Activated CD8-positive, alpha-beta memory T cell treated with anti-CD3 and anti-CD28 coated beads, Interleukin-2, amount 50 U/mL, for 24 hours (primary cell): Measurements from ENCODE around the gene ERC1.

Experiments used
- DNase-seq: peaks from one replicate; pipeline ENCODE4 v3.0.0-alpha.2; 2020; ENCODE audit errors: extremely low read depth

ERC1 gene

DNA sequence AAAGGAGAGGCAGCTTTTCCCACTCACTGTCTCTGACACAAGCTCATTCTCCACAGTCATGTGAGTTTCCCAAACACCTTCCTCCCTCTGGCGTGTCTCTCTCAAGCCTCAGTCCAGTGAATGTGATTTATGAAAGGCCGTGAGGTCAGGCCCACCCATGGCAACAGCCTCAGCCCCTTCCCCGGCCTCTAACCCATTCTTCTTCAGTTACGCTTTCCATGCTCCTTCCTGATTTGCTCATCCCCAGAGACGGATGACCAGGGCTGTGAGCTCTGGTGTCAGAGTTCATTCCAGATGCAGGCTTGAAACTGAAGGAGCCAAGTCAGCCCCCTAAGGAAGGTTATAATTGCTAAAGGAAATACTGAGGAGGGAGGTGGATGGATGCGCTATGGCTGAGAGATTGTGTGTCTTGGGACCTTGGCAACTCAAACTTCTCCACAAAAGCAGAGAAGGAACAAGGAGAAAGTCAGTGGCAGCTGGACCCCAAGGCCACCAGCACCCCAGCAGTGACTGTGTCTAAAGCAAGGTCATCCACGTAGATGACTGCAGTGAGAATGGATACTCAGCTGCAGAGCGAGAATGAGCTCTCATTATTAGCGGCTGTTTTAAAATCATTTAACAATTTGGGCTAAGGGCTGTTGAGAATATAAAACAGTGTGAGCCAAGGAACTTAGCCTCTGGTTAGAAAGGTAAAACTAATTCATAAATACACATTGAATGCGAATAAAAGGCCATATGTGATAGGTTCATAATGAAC lies 519.2 kb downstream of the ERC1 start:
- DNase-seq = no peak

DNA sequence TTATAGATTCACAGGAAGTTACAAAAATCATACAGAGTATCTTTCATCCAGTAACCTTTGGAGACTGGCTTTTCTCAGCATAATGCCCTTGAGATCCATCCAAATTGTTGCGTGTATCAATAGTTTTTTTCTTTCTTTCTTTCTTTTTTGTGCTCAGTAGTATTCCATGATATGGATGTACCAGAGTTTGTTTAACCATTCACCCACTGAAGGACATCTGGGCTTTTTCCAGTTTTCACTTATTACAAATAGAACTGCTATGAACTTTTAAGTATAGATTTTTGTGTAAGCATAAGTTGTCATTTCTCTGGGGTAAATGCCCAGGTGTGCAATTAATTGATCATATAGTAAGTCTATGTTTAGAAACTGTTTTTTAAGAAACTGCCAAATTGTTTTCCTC lies 524.0 kb downstream of the ERC1 start:
- no peak for DNase-seq

DNA sequence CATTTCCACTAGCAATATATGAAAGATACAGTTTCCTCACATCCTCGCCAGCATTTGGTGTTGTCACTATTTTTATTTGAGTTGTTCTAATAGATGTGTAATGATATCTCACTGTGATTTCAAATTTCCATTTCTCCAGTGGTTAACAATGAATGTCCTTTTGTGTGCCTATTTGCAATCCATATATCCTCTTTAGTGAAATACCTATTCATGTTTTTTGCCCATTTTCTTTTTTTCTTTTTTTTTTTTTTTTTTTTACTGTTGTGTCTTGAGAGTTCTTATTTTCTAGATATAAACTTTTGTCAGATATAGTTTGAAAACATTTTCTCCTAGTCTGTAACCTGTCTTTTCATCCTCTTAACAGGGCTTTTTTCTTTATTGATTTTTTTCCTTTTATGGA lies 524.4 kb downstream of the ERC1 start:
- no peak for DNase-seq

DNA sequence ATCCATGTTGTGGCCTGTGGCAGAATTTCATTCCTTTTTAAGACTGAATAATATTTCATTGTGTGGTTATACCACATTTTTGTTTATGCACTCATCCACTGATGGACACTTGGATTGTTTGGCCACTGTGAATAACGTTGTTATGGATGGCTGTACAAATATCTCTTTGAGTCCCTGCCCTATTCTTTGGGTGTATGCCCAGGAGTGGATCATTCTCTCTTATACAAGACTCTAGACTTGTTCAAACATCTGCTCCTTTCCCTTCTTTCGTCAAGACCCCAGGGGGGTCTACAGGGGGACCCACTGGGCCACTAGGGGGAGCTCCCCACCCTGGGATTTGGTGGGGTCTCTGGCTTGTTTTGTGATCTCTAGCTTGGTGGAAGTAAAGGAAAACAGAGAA lies 526.0 kb downstream of the ERC1 start:
- no peak for DNase-seq

DNA sequence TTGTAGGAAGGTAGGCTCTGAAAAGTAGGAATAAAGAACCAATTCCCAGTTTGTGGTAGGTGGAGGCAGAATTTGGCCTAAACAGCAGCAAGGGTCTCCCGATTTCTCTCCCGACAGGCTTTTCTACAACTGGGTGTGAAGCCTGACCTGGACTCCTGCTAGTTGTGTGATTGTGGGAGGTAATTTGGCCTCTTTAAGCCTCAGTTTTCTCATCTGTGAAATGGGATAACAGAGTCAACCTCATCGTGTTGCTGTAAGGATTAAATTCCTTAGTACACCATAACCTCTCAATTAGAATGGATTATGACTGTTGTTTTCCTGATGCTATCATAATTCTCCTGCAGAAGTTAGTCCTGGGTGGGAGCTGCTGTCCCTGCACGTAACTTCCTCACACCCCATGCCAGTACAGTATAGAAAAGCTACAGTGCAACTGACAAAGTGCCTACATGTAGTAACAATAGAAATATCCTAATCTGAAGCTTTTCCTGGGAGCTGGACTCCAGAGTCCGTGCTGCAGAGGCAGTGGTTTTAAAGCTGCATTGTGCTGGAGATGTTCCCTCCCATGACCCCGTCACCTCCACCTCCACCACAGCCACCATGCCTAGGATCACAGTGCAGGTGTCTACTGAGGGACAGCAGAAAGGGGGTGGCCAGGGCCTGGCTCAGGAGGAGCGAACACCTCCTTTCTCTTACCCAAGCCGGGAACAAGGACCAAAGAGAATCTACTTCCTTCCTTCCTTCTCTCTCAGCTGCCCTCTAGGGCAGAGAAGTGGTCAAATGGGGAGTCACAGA lies 526.9 kb downstream of the ERC1 start:
- DNase-seq = no peak

DNA sequence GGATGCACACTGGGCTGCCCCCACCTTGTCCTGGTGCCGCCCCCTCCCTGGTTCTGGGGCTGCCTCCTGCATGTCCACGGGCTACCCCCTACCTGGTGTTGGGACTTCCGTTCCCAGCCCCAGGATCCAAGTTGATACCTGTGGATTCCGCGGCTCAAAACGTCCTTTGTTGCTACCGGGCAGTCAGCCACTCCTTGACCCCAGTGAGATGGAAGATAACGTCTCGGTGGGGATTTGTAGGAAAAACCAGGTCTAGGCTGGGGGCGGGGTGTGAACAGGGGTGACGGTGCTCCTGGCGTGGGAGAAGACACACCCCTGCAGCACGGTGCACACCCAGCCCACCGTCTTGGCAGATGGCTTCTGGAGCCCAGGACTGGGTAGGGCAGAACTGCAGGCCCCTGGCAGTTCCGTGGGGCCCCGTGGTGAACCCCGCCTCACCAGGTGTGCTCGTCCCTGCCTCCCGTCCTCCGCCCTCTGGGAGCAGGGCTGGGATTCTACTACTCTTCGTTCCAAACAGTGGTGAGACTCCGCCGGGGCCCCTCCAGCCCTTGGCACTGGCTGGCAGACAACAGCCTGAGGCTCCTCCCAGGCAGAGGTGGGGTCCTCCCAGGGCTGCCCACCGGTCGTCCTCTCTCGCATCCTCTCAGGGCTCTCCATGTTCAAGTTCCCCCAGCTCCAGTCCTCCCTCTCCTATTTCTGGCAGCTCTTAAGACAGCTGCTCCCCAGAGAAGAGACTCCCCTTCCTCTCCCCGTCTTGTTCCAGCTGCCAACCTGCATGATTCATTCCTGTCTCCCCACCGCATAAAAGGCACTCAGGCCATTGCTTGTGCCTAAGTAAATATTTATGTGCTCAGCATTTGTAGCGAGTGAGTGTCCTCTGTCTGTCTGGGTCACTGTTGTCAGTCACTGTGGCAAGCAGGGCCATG lies 527.8 kb downstream of the ERC1 start:
- DNase-seq = no peak

DNA sequence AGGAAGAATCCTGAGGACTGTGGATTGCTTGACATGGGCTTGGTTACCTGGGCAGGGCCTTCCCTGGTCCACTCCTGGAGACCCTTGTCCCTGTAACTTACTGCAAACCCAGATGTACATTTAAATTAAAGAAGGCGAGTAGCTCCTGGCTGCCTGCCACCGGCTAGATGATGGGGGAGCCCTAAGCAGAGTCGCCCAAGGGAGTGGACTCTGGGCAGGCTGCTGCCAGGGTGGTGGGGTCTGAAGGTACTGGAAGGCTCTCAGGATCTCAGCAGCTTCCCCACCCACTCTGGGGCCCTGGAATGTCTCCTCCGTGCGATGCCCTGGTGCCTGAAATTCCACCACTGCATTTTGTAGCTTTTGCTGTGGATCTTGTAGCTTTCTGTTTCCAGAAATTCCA lies 528.6 kb downstream of the ERC1 start:
- no peak for DNase-seq

DNA sequence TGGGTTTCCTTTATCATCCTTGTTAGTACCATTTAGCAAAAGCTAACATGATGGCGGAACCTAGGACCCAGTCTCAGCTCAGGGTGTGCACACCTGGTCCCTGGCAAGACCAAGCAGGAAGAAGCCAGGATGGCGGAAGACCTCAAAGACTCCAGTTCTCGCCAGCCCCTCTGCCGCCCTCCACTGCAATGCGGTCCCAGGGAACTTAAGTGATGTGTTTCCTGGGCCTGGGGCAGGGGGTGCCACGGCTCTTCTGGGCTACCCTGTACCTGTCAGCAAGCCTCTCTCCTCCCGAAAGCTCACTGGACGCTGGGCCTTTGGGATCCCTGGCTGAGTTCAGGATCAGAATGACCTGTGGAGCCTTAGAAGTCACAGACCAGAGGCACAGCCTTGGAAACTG lies 532.0 kb downstream of the ERC1 start:
- no peak for DNase-seq

DNA sequence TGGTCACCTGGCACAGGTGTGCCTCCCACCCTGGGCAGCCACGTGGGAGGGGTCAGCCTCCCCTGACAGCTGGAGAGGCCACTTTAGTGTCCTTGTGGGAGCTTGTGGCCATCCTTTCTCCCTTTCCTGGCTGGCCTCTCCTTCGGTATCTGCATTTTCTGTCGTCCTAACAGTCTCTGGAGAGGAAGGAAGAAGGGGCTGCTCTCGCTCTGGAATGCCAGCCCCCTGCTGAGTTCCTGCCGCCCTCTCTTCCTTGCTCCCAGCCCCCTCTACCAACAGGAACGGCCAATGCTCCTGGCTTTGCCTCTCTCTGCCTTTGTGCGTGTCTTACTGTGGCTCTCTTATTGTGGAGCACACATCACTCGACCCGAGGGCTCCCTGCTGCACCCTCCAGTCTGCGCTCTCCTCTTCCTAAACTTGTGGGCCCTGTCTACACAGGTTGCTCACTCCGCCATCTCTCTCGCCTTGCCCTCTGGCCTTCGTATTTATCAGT lies 532.6 kb downstream of the ERC1 start:
- DNase-seq = no peak

DNA sequence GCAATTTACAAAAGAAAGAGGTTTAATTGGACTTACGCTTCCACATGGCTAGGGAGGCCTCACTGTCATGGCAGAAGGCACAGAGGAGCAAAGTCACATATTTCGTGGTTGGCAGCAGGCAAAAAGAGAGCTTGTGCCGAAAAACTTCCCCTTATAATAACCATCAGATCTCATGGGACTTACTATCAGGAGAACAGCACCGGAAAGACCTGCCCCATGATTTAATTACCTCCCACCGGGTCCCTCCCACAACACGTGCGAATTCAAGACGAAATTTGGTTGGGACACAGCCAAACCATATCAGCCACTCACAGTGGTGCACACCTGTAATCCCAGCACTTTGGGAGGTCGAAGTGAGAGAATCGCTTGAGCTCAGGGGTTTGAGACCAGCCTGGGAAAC lies 534.8 kb downstream of the ERC1 start:
- DNase-seq = no peak

DNA sequence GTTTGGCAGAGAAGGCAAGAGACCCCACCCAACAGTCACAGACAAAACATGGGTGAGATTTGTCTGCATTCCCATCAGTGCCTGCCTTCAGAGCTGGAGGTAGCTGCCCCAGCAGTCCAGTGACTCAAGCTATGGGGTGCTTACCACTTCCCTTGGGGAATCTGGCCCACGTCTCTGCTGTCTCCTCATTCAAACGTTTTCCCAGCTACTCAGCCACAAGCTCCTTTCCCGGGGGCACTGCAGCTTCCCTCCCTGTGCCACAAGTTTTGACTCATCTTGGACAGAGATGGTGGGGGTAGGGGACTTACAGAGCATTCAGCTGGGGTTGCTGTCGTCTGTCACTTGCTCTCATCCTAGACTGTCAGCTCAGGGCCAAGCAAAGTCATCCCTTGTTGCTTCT lies 536.8 kb downstream of the ERC1 start:
- no peak for DNase-seq

DNA sequence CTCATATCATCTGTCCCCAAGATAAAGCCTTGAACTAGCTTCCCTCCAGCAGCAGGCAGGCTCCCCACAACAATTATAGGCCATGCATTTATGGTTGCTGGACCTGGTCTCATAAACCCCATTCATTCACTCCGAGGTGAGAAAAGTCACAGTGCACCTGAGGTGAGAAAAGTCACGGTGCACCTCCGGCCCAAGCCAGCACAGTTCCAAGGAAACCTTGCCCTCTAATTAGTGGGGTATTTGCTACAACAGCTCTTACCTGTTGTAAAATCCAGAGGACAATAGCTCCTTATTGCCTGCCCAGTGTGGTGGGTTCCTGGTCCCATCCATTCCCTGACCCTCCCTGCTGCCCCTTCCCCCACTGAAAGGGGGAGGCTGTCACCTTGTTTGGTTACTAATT lies 537.8 kb downstream of the ERC1 start:
- DNase-seq = no peak

DNA sequence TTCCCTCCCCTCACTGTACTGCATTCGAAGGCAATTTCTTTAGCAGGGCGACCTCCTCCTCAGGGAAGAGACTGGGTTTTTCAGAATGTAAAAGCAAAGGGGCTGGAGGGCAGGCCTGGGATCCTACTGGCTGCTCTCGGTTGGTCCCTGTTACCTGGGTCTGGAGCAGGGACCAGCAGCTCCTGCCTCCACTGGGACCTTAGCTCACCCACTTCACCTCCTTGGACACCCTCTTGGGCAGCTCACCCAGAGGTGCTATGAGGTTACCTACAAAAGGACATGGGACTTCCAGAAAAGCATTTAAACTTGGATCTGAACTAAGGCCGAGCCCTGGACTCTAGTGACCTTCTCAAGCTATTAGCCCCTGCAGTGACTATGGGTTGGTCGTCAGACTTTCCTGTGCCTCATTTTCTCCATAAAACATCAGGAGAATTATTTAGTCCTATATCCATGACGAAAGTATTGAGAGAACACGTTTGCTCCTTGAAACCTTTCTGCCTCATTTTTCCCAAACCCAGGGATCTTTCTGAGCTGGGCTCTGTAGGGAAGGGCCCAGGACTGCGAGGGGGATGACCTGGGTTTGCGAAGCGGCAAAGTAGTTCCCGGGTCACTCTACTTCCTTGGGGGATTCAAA lies 538.3 kb downstream of the ERC1 start:
- DNase-seq = no peak

DNA sequence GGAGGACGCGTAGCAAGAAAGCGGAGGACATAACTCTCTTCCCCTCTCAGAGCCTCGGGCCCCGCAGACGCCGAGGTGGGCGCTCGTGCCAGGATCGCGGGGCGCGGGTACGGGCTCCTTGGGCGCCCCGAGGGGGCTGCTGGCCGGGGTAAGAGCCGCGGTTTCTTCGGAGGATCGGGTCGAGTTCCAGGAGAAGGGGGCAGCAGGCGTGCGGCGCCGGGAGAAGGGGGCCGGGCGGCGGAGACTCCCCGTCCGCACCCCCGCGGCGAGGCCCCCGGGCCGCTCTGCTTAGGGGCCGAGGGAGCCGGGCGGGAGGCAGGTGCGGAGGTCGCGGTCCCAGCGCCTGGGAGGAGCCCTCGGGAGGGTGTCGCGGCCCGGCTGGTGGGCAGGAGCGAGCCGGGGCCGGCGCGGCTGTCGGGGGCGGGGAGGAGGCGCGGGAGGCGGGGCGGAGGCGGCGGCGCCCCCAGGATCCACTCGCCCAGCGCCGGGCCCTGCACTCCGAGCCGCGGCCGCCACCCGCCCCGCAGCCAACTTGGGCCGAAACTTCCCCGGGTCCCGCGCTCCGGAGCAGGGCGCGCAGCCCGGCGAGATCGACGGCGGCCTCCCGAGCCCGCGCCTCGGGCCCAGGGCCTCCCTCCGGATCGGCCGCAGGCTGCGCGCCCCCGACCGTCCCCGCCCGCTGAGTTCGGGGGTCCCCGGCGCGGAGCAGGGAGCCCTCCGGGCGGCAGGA lies 539.0 kb downstream of the ERC1 start:
- no peak for DNase-seq

DNA sequence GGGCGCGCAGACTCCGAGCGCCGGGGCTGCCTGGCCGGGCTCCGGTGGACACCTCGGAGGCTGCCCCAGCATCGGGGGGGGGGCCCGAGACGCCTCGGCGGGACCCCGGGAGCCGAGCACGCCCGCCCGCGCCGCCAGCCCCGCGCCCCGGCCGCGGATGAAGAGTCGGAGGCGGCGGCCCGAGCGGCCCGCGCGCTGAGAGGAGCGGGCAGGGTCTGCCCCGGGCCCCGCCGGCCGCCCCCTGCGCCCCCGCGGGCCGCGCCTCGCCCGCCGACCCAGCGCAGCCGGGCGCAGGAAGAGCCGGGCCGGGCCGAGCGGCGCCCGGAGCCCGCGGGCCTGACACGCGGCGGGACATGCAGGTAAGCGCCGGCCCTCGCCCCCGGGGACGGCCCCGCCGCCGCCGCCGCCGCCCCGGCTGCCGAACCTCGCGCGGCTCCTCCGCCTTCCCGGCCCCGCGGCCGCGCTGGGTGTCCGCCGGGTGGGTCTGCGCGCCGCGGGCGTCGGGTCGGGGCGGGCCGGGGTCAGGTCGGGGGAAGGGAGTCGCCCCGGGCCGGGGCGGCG lies 539.6 kb downstream of the ERC1 start:
- no peak for DNase-seq

DNA sequence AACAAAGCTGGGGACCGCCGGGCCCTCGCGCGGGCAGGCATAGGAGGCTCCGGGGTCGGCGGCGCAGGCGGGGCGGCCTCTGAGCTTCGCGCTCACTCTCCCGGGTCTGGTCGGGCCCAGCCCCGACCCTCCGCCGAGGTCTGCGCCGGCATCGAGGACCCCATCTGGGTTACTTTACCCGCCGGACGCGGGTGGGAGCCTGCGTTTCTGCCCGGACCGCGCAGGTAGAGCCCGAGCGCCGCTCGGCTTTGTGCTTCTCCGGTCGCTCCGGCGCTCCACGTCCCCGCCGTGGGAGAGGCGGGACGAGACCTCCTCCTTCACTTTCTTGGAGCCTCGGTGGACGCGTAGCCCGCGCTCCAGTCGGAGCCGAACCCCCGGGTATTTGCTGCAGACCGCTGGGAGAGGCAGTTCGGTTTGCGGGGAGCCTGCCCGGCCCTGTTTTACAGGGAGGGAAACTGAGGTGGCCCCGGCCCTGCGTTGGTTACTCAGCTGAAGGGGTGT lies 540.2 kb downstream of the ERC1 start:
- no peak for DNase-seq

DNA sequence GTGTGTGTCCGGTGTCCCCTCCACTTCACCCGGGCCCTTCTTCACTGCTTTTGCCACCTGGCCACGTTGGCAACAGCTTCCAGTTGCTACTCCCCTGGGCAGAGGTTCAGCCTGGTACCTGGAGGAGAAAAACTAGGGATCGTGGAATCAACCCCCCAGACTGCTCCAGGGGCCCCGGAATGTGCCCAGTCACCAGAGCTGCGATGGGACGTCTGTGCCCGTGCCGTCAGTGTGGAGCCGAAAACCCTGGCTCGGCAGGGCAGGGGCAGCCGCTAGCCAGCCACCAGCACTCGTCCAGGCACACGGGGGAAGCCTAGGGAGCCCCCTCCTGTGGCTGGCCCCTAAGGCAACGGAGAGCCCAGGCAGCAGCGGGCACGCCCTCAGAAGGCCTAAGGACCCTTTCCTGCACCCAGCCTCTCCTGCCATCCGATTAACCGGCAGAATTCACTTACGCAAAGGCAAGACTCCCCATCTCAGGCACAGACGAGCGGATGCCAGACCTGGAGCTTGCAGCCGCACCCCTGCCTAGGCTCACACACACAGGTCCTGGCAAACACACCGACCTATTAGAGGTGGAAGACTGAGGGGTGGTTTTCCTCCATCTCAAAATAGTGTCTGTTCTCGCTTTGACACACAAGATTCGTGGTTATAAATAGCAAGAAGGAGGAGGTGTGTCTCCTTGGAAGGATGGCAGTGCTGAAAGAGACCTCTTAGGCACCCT lies 540.8 kb downstream of the ERC1 start:
- no peak for DNase-seq

DNA sequence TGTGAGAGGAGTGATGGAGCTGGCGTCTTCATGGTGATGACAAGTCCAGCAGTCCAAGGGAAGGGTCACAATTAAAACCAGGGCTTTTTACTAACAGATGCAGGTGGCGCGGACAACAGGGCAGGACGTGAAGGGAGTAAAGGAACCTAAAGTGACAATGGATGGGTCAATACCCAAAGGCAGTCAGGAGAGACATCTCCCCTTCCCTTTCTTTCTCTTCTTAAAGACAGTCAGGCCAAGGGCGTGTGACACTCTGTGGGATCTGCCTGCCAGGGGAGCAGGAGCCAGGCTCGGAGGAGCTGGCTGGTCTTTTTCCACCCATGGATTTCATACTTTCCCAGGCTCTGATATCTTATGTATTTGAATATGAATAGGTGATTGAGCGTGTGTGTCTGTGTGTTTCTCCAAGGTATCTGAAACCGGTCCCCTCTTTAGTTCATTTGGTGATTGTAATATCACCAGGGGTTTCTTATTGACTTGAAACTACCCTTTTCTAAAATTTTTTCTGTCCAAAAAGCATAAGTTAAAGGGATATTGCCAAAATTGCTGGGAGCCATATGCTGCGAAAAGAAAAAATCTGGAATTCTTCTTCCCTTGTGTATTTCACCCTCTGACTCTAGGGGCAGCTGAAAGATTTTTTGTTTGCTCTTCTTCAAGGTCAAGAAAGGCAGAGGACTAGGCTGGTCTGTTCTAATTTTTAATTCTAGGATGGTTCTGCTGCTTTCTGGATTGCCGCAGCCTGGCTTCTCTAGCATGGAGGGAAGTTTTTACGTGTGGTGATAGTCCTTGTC lies 541.5 kb downstream of the ERC1 start:
- DNase-seq = no peak

DNA sequence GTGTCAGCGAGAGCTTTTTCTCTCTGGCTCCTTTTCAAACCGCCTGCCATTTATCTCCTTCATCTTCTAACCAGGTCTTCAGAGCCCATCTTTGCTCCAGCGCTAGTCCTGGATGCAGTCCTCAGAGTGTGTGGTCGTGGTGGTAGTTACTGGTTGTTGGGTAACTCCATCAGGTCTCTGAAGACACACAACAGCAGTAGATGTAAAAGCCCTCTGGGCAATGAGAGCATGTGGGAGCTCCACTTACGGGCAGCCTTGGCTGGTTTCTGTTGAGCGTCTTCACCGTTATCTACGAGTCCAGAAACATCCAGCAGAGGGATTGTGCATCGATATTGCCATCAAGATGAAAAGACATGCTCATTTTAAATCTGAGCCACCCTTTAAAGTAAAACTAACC lies 542.2 kb downstream of the ERC1 start:
- DNase-seq = no peak
